Ammon's horn (tissue), 1 donor: ENCODE results near the gene PRKRIP1.
"Not testable (repeated sequence)": the region's sequence is repeated elsewhere in the genome, so short reads cannot be mapped to it uniquely, and the experiment has no call there.

Experiments used
- DNase-seq: peaks from one replicate; pipeline ENCODE4 v3.0.0-alpha.2; 2016; ENCODE audit warnings: low spot score

Gene PRKRIP1

GRCh38 chr7:102395873-102396709 lies at the start of gene PRKRIP1:
TSS of gene PRKRIP1 (plus strand) at chr7:102396363. CDS start at chr7:102396412, 49 bp downstream.
- peak; percentile 96 for DNase-seq

GRCh38 chr7:102346983-102347382 lies 49.2 kb upstream of the PRKRIP1 start:
- not testable (repeated sequence) for DNase-seq

- DNase-seq = not testable (repeated sequence)
Measured at GRCh38 chr7:102356344-102356743, 39.8 kb upstream of the PRKRIP1 start, which contains the start of gene SPDYE6. TSS of gene SPDYE6 (minus strand) at chr7:102356444. CDS start at chr7:102356023, 421 bp downstream.

GRCh38 chr7:102363549-102364393 lies 32.4 kb upstream of the PRKRIP1 start:
- DNase-seq = peak; percentile 98

GRCh38 chr7:102364394-102364886 lies 31.7 kb upstream of the PRKRIP1 start:
- not testable (repeated sequence) for DNase-seq

- not testable (repeated sequence) for DNase-seq
Measured at GRCh38 chr7:102365390-102365789, 30.8 kb upstream of the PRKRIP1 start.

GRCh38 chr7:102370038-102370437 lies 26.1 kb upstream of the PRKRIP1 start:
- DNase-seq = not testable (repeated sequence)

GRCh38 chr7:102372796-102373195 lies 23.4 kb upstream of the PRKRIP1 start:
- DNase-seq = not testable (repeated sequence)

- no peak for DNase-seq
Measured at GRCh38 chr7:102376964-102377466, 19.1 kb upstream of the PRKRIP1 start.

GRCh38 chr7:102380837-102381236 lies 15.3 kb upstream of the PRKRIP1 start:
- DNase-seq = not testable (repeated sequence)

- not testable (repeated sequence) for DNase-seq
Measured at GRCh38 chr7:102381696-102382425, 14.3 kb upstream of the PRKRIP1 start.

GRCh38 chr7:102387064-102387463 lies 9.1 kb upstream of the PRKRIP1 start:
- no peak for DNase-seq

- DNase-seq = no peak
Measured at GRCh38 chr7:102389810-102390209, 6.4 kb upstream of the PRKRIP1 start.

GRCh38 chr7:102390697-102391484 lies 5.3 kb upstream of the PRKRIP1 start:
- DNase-seq = peak; percentile 79

- no peak for DNase-seq
Measured at GRCh38 chr7:102392330-102392729, 3.8 kb upstream of the PRKRIP1 start.

- no peak for DNase-seq
Measured at GRCh38 chr7:102393467-102393866, 2.7 kb upstream of the PRKRIP1 start.

- DNase-seq = no peak
Measured at GRCh38 chr7:102395592-102395872, 631 bp upstream of the PRKRIP1 start.

GRCh38 chr7:102396710-102397019 lies 502 bp downstream of the PRKRIP1 start:
- DNase-seq = no peak

- no peak for DNase-seq
Measured at GRCh38 chr7:102398543-102398942, 2.4 kb downstream of the PRKRIP1 start.

GRCh38 chr7:102400360-102400759 lies 4.2 kb downstream of the PRKRIP1 start:
- no peak for DNase-seq

GRCh38 chr7:102403563-102403962 lies 7.4 kb downstream of the PRKRIP1 start:
- DNase-seq = no peak
